Measurements from ENCODE around the gene FAM83E.

The FAM83E gene

DNA sequence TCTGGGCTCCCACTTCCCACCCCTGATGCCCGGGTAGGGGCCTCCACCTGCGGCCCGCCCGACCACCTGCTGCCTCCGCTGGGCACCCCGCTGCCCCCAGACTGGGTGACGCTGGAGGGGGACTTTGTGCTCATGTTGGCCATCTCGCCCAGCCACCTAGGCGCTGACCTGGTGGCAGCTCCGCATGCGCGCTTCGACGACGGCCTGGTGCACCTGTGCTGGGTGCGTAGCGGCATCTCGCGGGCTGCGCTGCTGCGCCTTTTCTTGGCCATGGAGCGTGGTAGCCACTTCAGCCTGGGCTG lies 14.4 kb upstream of the FAM83E start:
- DNase-seq (ENCODE audit: low read depth in 2 of 2, low spot score in 1 of 2) = no peak

DNA sequence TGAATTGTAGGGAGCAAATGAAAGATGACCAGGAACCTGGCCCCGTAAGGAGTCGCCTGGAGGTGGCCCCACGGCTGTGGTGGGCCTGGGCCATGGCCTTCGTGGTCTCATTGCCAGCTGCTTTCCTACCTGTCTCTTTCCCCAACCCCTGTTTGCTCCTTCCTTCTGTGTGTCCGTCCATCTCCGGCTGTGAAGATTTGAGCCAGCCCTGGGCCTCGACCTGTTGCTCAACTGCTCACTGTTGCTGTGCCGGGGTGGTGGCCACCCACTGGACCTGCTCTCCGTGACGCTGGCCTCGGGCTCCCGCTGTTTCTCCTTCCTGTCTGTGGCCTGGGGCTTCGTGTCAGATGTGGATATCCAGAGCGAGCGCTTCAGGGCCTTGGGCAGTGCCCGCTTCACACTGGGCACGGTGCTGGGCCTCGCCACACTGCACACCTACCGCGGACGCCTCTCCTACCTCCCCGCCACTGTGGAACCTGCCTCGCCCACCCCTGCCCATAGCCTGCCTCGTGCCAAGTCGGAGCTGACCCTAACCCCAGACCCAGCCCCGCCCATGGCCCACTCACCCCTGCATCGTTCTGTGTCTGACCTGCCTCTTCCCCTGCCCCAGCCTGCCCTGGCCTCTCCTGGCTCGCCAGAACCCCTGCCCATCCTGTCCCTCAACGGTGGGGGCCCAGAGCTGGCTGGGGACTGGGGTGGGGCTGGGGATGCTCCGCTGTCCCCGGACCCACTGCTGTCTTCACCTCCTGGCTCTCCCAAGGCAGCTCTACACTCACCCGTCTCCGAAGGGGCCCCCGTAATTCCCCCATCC lies 13.8 kb upstream of the FAM83E start:
- DNase-seq (ENCODE audit: low read depth in 2 of 2, low spot score in 1 of 2) = no peak

DNA sequence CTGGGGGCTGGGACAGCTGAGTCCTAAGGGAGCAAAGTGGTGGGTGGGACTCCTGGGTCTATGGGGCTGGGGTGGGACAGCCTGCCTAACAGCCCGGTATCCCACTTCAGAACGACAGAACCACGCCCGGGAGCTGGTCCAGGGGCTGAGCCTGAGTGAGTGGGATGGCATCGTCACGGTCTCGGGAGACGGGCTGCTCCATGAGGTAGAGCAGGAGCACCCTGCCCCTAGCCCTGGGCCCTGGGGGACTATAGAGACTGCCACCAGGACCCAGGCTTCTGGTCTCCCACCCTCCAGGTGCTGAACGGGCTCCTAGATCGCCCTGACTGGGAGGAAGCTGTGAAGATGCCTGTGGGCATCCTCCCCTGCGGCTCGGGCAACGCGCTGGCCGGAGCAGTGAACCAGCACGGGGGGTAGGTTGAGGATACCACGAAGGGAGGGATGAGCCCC lies 13.0 kb upstream of the FAM83E start:
- DNase-seq (ENCODE audit: low read depth in 2 of 2, low spot score in 1 of 2) = no peak

DNA sequence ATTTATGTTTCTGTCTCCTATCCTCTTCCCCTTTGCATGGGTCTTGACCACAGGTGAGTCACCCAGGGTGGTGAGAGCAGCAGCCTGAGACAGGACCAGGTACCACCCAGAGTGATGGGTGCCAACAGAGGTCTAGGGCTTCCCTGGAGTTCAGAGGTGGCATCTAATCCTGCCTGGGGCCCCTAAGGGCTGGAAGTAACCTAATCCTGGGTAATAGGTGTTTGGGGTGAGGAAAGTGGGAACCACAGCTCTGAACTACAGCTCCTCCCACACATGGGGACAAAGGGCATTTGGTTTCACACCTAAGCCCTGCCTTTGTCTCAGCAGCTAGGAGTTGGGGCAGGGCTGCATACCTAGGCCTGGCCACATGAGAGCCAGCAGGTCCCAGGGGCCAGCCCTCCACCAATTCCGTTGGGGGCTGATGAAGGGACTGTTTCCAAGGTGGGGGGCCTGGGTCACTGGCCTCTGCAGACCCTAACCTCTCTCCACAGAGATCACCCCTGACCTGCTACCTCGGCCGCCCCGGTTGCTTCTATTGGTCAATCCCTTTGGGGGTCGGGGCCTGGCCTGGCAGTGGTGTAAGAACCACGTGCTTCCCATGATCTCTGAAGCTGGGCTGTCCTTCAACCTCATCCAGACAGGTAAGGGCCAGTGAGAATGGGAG lies 12.5 kb upstream of the FAM83E start:
- no peak for DNase-seq (ENCODE audit: low read depth in 2 of 2, low spot score in 1 of 2)

DNA sequence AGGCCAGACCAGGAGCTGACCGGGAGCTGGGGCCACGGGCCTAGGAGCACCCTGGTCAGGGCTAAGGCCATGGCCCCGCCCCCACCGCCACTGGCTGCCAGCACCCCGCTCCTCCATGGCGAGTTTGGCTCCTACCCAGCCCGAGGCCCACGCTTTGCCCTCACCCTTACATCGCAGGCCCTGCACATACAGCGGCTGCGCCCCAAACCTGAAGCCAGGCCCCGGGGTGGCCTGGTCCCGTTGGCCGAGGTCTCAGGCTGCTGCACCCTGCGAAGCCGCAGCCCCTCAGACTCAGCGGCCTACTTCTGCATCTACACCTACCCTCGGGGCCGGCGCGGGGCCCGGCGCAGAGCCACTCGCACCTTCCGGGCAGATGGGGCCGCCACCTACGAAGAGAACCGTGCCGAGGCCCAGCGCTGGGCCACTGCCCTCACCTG lies 11.0 kb upstream of the FAM83E start:
- DNase-seq (ENCODE audit: low read depth in 2 of 2, low spot score in 1 of 2) = no peak

DNA sequence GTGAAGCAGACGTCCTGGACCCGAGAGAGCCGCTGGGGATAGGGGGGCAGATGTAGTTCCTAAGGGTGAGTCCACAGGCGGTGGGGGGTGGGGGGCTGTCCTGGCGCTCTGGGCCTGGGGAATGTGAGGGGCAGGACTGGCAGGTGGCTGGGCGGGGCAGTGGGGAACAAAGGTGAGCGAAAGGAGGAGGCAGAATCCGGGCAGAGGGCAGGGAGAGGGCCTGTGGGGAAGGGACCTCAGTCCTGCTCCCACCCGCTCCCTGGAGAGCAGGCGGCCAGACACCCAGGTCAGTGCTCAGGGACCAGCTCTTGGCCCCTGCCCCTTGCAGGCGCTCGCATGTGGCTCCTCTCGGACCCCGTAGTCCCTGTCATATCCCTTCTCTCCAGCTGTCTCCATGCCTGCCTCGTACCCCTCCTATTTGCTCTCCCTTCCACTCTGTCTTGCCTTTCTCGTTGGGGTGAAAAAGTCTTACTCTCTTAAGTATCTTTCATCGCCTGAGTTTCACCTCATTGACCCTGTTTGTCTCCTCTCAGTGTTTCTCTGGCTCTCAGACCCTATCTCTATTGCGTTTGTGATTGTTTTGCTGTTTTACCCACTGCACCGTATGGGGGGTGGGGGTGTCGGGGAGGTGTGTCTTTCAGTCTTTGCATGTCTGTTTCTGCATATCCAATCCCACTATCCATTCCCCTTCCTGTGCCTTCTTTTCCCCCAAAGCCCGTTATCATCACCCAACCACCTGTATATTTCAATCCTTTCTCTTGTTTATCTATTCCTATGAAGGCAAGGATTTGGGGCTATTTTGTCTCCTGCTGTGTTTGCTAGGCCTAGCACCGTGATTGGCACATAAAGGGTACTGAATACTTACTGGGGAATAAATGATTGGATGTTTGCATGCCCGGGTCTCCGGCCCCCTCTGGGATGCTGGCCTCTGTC lies 10.2 kb upstream of the FAM83E start:
- no peak for DNase-seq (ENCODE audit: low read depth in 2 of 2, low spot score in 1 of 2)

DNA sequence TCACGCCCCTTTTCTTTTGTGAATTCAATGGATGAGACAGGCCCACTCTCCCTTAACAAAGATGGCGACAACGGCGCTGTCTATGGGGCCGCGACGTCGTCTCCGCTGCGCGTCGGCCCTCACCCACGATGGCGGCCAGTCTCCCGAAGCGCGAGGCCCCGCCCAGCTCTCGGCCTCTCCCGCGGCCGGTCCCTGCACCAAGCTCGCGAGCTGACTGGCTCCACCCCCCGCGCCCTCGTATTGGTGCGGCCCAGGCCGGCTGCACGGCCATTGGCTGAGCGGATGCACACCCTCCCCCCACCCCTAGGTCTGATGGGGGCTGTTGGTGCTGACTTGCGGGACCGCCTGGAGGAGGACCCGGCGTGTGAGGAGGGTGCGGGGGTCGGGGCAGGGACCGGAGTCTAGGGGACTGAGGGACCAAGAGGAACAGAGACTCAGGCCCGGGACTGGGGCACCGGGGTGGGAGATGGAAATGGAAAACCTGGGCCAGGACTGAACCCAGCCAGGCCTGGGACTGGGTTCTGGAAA lies 9.3 kb upstream of the FAM83E start:
- DNase-seq (ENCODE audit: low read depth in 2 of 2, low spot score in 1 of 2) = peak; percentile 86 to 93

DNA sequence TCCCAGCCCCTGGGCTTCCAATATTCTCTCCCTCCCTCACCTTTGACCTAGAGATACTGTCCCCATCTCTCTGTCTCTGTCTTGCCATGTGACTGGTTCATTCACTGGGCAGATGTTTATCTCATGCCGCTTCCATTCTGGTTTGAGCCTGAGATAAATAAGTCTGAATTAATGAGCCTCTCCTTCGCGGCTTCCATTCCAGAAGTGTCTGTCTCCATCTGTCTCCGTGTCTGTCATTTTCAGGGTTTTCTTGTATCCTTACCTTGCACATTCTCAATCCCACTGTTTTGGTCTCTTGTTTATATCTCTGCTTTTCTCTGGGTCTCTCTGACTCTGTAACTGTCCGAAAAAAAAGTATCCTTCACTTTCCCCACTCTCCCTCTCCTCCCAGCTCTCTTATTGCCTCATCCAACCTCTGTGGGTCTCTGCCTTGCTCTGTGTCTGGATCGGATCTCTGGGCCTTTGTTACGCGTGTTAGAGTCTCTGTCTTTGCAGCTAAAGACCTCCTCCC lies 8.7 kb upstream of the FAM83E start:
- no peak for DNase-seq (ENCODE audit: low read depth in 2 of 2, low spot score in 1 of 2)

DNA sequence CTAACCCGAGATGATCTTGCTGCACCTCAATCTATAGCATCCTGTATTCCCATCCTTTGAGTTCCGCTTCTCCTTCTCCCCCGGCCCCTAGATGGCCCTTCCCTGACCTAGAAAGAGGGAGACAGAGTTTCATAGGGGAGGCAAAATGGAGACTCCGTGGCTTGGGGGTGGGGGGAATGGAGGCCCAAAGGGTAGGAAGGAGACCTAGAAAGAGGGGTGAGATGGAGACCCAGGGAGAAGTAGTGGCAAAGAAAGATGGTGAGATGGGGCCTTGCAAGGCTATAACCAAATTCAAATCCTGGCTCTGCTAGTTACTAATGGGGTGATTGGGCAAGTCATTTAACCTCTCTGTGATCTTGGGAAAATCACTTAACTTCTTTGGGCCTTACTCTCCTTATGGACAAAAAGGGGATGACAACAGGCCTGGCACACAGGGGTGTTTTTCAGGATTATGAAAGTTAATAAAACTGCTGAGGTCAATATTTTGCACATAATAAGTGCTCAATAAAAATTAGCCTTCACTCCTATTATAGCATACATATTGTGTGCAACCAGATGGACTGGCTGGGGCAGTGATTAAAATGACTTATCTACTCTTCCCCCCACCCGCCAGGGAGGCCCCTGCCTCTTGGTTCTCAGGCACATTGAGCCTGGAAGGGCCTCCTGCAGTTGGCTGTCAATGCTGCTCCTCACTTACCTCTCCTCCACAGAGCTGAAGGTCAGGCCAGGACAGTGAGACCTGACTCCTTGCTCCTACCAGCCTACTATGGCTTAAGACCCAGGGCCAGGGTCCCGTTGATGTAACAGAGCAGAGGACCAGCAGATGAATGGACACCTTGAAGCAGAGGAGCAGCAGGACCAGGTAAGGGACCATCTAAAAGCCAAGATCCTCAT lies 5.1 kb upstream of the FAM83E start:
- DNase-seq (ENCODE audit: low read depth in 2 of 2, low spot score in 1 of 2) = no peak

DNA sequence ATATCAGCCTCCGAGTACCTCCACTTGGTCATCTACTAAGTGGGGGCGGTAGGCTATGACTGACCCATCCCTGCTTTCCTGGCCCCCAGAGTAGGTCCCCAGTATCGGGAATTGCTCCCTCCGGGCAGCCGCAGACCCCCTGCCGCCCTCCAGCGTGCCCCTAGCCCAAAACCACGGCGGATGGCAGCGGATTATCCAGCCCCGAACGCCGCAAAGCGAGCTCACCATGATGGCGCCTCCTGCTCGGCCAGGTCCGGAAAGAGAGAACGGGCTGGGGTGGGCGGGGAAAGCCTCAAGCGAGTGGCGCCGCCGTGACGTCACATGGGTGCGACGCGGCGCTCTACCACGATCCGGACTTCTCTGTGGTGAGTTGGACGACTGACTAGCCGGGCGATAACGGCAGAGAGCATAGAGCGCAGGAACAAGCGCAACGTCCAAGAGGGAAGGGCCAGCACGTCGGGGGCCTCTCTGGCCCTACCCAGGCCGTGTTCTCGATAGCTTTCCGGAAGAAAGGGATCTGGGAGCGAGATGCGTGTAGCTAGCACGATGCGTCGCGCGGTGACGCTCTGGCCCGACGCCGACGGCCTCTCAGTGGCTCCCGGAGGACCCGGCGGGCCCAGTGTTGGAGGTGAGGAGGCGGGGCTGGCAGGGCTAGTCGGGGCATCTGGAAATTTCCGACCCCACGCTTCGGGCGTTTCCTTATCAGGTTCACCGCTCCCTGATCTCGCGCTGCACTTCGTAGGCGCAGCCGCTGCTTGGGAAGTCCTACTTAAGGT lies 4.2 kb upstream of the FAM83E start, which contains the start of the genes RPL18 and SPHK2:
RPL18 (minus strand) TSS at position 263 of the 776 bp plus-strand sequence; CDS start at position 228, 35 bp downstream.
SPHK2 (plus strand) TSS at position 591 of the 776 bp plus-strand sequence. CDS start 1,009 bp downstream, outside the sequence.
- peak; percentile 88 to 95 for DNase-seq (ENCODE audit: low read depth in 2 of 2, low spot score in 1 of 2)

DNA sequence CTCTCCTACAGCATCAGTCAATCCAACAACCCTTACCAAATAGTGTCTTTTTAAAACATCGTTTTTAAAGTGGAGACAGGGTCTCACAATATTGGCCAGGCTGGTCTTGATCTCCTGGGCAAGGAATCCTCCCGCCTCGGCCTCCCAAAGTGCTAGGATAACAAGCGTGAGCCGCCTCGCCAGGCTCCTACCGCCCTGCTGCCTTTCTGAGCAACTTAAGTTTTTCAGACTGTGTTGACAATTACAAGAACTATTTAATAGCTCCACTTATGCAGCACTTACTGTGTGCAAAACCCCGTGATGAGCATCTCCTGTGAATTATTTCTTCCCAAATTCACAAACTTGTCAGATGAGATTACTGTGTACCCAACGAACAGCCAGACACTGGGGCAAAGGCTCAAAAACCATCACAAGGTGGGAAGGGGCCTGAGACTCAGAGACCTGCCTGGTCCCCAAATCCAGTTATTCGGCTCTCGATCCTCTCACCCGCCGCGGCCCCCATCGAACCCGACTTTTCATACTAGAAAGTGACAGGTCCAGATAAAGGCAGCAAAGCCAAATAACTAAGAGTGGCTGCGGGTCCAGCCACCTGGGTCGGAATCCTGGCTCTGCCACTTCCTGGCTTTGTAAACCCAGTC lies 3.5 kb upstream of the FAM83E start:
- no peak for DNase-seq (ENCODE audit: low read depth in 2 of 2, low spot score in 1 of 2)

DNA sequence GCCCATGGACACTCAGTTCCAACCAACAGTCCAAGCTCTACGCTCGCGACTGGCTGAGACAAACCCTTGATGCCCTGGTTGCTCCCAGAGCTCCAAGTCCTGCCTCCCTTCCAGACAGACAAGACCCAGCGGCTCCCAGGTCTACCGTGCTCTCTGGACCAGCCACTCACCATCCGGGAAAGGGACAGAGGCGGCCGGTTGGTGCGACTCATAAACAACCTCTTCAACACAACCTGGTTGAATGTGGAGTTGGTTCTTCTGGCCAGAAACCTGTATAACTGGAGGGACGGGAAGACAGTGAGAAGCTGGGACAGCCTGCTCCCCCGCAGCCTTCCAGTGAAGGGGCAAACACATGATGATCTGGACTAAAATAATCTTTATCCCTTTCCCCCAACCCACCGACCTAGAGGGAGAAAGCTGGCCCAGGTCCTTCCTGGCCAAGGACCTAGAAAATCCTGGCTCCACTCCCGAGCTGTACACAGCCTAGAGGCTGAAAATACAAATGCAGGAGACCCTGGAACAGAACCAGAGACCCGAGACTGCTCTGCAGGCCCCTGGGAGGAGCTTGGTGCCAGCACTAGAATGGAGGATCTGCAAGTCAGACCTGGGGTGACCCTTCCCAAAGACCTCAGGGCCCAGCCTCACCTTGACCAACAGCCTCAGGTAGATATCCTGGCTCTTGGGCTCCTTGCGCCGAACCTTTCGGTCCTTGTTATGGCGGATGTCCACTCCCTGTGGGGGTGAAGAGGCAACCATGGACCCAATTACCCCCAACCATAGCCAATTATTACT lies 2.5 kb upstream of the FAM83E start:
- no peak for DNase-seq (ENCODE audit: low read depth in 2 of 2, low spot score in 1 of 2)

DNA sequence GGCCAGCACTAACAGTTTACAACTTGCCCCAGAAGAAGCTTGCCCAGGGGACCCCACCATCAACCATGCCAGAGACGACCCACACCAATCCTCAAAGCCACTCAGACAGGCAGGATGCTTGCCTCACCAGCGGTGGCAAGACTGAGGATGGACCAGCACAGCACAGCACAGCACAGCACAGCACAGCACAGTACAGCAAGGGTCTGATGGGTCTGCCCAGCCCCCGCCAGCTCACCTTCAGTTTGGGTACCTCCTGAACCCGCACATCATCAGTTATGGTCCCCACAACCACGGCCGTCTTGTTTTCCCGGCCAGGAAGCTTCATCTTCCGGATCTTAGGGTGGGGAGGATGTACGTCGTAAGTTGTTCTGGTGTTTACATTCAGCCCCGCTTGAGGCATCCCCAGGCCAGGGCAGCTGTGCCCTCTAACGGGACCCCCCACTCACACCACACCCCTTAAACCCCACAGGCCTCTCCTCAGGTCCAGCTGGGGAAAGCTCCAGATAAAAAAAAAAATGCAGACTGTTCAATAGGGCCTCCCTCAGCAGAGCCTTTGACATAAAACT lies 1.7 kb upstream of the FAM83E start:
- DNase-seq (ENCODE audit: low read depth in 2 of 2, low spot score in 1 of 2) = no peak

DNA sequence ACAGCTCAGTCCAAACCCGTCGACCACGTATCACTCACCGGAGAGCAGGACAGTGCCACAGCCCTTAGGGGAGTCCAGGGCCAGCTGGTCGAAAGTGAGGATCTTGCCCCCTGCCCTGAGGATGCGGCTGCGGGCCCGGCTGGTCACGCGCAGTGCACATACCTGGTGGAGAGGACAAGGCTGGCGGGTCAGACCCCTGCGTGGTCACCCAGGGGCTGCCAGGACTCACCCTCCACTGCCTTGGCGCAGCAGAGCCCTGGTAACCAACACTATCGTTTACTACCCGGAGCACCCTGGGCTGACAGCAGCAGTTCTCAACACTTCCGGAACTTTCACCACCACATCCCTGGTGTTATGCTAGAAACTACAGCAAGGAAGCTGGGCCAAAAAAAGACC lies 1.2 kb upstream of the FAM83E start:
- DNase-seq (ENCODE audit: low read depth in 2 of 2, low spot score in 1 of 2) = no peak

DNA sequence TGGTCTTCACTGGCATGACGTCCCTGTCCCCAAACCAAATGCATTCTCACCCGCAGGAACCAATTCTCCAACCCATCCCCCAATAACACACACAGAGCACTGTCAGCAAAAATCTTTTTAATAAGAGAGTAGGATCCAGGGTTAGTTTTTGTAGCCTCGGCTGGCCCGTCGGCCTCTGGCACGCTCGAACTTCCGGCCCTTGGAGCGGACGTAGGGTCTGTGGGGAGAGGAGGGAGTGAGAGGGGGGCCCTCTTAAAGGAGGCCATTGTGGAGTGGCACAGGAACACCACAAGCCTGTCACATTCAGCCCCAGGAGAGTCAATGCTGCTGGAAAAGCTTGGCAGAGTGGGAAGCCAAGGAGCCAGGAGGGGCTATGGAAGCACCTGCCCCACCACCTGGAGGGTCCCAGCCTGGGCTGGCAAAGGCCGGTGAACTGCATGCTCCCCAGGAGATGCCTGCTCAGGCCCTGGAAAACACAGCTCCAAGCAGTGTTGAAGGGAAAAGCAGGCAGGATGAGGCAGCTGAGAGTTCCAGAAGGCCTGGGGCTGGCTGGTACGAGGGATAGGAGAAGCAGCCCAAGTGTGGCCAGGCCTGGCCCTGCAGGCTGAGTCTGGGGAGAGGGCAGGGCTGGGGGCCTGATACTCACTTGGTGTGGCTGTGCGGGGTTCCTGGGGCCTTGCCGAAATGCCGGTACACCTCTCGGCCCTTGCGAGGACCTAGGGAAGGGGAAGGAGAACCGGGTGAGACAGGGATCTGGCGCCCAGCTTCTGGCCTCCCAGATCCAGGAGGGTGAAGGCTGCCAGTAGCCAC lies 560 bp upstream of the FAM83E start:
- DNase-seq (ENCODE audit: low read depth in 2 of 2, low spot score in 1 of 2) = no peak

DNA sequence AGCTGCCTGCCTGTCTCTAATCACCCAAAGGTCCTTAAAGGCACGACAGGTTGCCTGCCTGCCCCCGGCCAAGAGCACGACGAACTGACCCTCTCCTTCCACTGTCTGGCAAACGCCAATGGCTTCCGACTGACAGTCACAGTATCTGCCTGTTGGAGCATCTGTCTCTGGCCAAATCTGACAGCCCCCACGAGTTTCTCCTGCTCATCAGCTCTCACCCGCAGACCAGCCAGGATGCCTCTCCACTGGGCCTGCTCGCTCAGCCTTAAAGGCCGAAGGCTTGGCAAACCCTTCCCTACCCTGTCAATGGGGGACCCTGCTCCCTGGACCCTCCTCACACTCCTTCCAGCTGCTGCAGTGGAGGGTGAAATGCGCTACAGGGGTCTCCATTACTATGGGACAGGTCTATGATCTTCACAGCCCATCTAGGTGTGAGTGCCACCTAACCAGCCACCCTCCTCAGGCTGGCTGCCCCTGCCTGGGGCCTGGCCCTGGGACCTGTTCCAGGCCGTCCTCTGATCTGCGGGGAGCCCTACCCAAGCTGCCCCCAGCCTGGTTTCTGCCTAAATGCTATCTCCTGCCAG lies 932 bp downstream of the FAM83E start:
- no peak for DNase-seq (ENCODE audit: low read depth in 2 of 2, low spot score in 1 of 2)

All from stimulated activated CD8-positive, alpha-beta memory T cell treated with anti-CD3 and anti-CD28 coated beads, Interleukin-4, amount 100 ng/mL, for 4 hours (primary cell).